Vagina (tissue), 2 donors: ENCODE data around the gene HSPA2.

Source experiments
- CTCF ChIP-seq, 3 experiments: fragments of 450-650 bp in 2 of 3; fragments of 200-600 bp in 1 of 3; sonication (generic) in 1 of 3; IDR thresholded peaks; one replicate each; pipeline ENCODE4 v1.5.1; 2017 to 2019; ENCODE audit warnings: antibody characterized with exemption in 3 of 3, mild to moderate bottlenecking in 2 of 3, moderate library complexity in 2 of 3
- POLR2AphosphoS5 ChIP-seq, 2 donors: sonication (generic); formaldehyde crosslinking; IDR thresholded peaks; one replicate each; pipeline ENCODE4 v1.9.0; 2017; ENCODE audit warnings: antibody characterized with exemption in 2 of 2, mild to moderate bottlenecking in 2 of 2, low read depth in 1 of 2; ENCODE audit not compliant: insufficient read depth in 1 of 2

- TF ChIP-seq CTCF (IDR thresholded peaks at IDR 0.05) (no peak), POLR2AphosphoS5 (IDR thresholded peaks at IDR 0.05; ENCODE audit: insufficient read depth in 1 of 2, low read depth in 1 of 2) (no peak)
Measured at GRCh38 chr14:64541972-64542835, 1.7 kb downstream of the HSPA2 start.
